ENCODE results near the gene ACER2.
"Not testable (repeated sequence)": the region's sequence is repeated elsewhere in the genome, so short reads cannot be mapped to it uniquely, and the experiment has no call there.

ACER2 gene

GRCh38 chr9:19408693-19409400 lies at the start of gene ACER2:
Gene ACER2, plus strand, starts transcription at chr9:19409009. Its CDS starts 76 bp downstream, at chr9:19409085.
- DNase-seq (ENCODE audit: low spot score), result peak; percentile 76

- DNase-seq (ENCODE audit: low spot score), result no peak
Measured at GRCh38 chr9:19369107-19369506, 39.7 kb upstream of the ACER2 start.

GRCh38 chr9:19371942-19372341 lies 36.9 kb upstream of the ACER2 start:
- DNase-seq (ENCODE audit: low spot score), result no peak

- no peak for DNase-seq (ENCODE audit: low spot score)
Measured at GRCh38 chr9:19372567-19372966, 36.2 kb upstream of the ACER2 start.

GRCh38 chr9:19373527-19373926 lies 35.3 kb upstream of the ACER2 start:
- DNase-seq (ENCODE audit: low spot score), result no peak

- peak; percentile 57 for DNase-seq (ENCODE audit: low spot score)
Measured at GRCh38 chr9:19375538-19375937, 33.3 kb upstream of the ACER2 start.

GRCh38 chr9:19376931-19377330 lies 31.9 kb upstream of the ACER2 start:
- DNase-seq (ENCODE audit: low spot score), result no peak

GRCh38 chr9:19378164-19378563 lies 30.6 kb upstream of the ACER2 start:
- no peak for DNase-seq (ENCODE audit: low spot score)

- no peak for DNase-seq (ENCODE audit: low spot score)
Measured at GRCh38 chr9:19378647-19379046, 30.2 kb upstream of the ACER2 start.

GRCh38 chr9:19379283-19379682 lies 29.5 kb upstream of the ACER2 start:
- no peak for DNase-seq (ENCODE audit: low spot score)

GRCh38 chr9:19379697-19380046 lies 29.1 kb upstream of the ACER2 start:
- DNase-seq (ENCODE audit: low spot score), result peak; percentile 30

GRCh38 chr9:19380826-19381075 lies 28.1 kb upstream of the ACER2 start:
- DNase-seq (ENCODE audit: low spot score), result no peak

GRCh38 chr9:19381656-19382055 lies 27.2 kb upstream of the ACER2 start:
- DNase-seq (ENCODE audit: low spot score), result no peak

- not testable (repeated sequence) for DNase-seq (ENCODE audit: low spot score)
Measured at GRCh38 chr9:19385212-19385611, 23.6 kb upstream of the ACER2 start.

GRCh38 chr9:19385786-19386501 lies 22.9 kb upstream of the ACER2 start:
- DNase-seq (ENCODE audit: low spot score), result no peak

- peak; percentile 53 for DNase-seq (ENCODE audit: low spot score)
Measured at GRCh38 chr9:19386502-19387044, 22.2 kb upstream of the ACER2 start.

- DNase-seq (ENCODE audit: low spot score), result no peak
Measured at GRCh38 chr9:19387317-19387716, 21.5 kb upstream of the ACER2 start.

GRCh38 chr9:19389539-19389938 lies 19.3 kb upstream of the ACER2 start:
- DNase-seq (ENCODE audit: low spot score), result not testable (repeated sequence)

GRCh38 chr9:19397845-19398244 lies 11.0 kb upstream of the ACER2 start:
- no peak for DNase-seq (ENCODE audit: low spot score)

- DNase-seq (ENCODE audit: low spot score), result not testable (repeated sequence)
Measured at GRCh38 chr9:19403231-19403630, 5.6 kb upstream of the ACER2 start.

GRCh38 chr9:19404283-19405075 lies 4.3 kb upstream of the ACER2 start:
- DNase-seq (ENCODE audit: low spot score), result no peak

- no peak for DNase-seq (ENCODE audit: low spot score)
Measured at GRCh38 chr9:19405771-19406170, 3.0 kb upstream of the ACER2 start.

- peak; percentile 17 for DNase-seq (ENCODE audit: low spot score)
Measured at GRCh38 chr9:19408316-19408692, 505 bp upstream of the ACER2 start.
